ENCODE results near the gene MANSC1.

GRCh38 chr12:12353807-12354206, 3.8 kb upstream of the MANSC1 start:
- TF ChIP-seq ZNF24 (IDR thresholded peaks at IDR 0.05), result no peak
- TF ChIP-seq MEIS2 (IDR thresholded peaks at IDR 0.05; ENCODE audit: partially characterized antibody), result peak; percentile 71
- no peak for TF ChIP-seq EZH2 (IDR thresholded peaks at IDR 0.05; ENCODE audit: borderline replicate concordance, low read depth, low read length)
- no peak for TF ChIP-seq CTCF (IDR thresholded peaks at IDR 0.05 in 2 of 3, conservative IDR thresholded peaks at IDR 0.05 in 1 of 3; ENCODE audit: insufficient read depth in 2 of 3, low read depth in 1 of 3, low read length in 3 of 3)
- TF ChIP-seq BRD4 (IDR thresholded peaks at IDR 0.05), result no peak
- no peak for TF ChIP-seq RFX5 (IDR thresholded peaks at IDR 0.05; ENCODE audit: low read depth, low read length)
- TF ChIP-seq EGR1 (conservative IDR thresholded peaks at IDR 0.05), result no peak

Data from K562 (cell line).